H1 (cell line): Measurements from ENCODE around the gene YEATS4. TPM values are rescaled to one million over a fixed set of nuclear protein-coding genes. Genes with fewer than 3 reads are reported as not detected.

Experiments used
- ASH2L ChIP-seq: fragments of 200-600, 300-600 bp; sonication (generic); IDR thresholded peaks from one replicate; pipeline ENCODE4 v1.7.1; 2017; ENCODE audit warnings: low read length
- PHF8 ChIP-seq: fragments of 200-600 bp; sonication (generic); conservative IDR thresholded peaks from 2 replicates; pipeline ENCODE4 v1.7.1; 2012; ENCODE audit warnings: low read depth, mild to moderate bottlenecking, inconsistent platforms, low read length, moderate library complexity
- polyA plus RNA-seq, 7 experiments: library from polyadenylated mRNA; depleted of rRNA in 3 of 7; stranded (reverse) in 5 of 7; unstranded in 2 of 7; fragments of >200 nt in 5 of 7; fragments of 200-250 nt in 2 of 7; gene quantifications; 1 replicate in 5 of 7; 2 replicates in 1 of 7; 4 replicates in 1 of 7; pipeline versions ENCODE4 v1.2.1 to v1.2.3, GENCODE V29; 2011 to 2013; ENCODE audit warnings: missing spikeins in 2 of 7, mixed read lengths in 2 of 7
- total RNA-seq: library from RNA; stranded (reverse); fragmentation: NEBNext Ultra II Directional; extraction: Animal tissue kit (Norgen Biotek cat#: 25700); gene quantifications from 2 replicates; pipeline ENCODE4 v1.2.1, GENCODE V29; 2021

The YEATS4 gene
- total and polyA plus RNA-seq, 2 of the 8 experiments (the other 6 are each of a cell fraction or from before 2014, with no cell fraction given): 25.7 to 32.5 TPM

DNA sequence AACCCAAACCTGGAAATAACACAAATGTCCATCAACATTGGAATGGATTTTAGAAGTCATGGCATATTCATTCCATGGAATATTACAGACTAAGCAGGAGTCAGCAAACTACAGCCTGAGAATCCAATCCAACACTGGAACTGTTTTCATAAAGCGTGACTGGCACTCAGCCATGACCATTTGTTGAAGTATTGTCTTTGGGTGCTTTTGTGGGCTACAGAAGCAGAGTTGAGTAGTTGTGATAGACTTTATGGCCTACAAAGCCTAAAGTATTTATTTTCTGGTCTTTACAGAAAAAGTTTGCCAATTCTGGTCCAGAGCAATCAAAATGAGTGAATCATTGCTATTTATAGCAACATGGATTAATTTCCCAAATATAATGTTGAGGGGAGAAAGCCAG is 76.1 kb downstream of the YEATS4 start (continued):
- no peak for TF ChIP-seq ASH2L
- TF ChIP-seq PHF8: no peak
